Measurements from ENCODE around the gene KPNA3.
"Not testable (repeated sequence)": the region's sequence is repeated elsewhere in the genome, so short reads cannot be mapped to it uniquely, and the experiment has no call there.

KPNA3 gene

DNA sequence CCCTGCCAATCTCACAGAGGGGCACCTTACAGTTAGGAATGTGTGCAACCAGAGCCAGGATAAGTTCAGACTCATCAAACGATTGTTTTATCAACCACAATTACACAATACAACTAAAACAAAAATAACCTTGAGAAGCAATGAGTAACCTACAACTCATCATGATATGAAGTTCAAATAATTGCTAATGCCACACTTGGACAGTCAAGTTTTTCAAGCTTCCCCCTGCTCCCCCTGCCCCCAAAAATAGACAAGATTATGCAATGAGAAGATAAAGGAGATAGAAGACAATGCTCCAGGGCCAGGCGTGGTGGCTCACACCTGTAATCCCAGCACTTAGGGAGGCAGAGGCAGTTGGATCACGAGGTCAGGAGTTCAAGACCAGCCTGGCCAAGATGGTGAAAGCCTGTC lies 13.6 kb upstream of the KPNA3 start:
- no peak for DNase-seq

DNA sequence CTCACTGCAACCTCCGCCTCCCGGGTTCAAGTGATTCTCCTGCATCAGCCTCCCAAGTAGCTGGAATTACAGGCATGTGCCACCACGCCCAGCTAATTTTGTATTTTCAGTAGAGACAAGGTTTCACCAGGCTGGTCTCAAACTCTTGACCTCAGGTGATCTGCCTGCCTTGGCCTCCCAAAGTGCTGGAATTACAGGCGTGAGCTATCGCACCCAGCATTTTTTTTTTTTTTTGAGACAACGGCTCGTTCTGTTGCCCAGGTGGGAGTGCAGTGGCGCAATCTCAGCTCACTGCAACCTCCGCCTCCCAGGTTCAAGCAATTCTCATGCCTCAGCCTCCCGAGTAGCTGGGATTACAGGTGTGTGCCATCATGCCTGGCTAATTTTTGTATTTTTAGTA lies 10.6 kb upstream of the KPNA3 start:
- DNase-seq = not testable (repeated sequence)

GRCh38 chr13:49802426-49802825 lies 9.9 kb upstream of the KPNA3 start:
- no peak for DNase-seq

DNA sequence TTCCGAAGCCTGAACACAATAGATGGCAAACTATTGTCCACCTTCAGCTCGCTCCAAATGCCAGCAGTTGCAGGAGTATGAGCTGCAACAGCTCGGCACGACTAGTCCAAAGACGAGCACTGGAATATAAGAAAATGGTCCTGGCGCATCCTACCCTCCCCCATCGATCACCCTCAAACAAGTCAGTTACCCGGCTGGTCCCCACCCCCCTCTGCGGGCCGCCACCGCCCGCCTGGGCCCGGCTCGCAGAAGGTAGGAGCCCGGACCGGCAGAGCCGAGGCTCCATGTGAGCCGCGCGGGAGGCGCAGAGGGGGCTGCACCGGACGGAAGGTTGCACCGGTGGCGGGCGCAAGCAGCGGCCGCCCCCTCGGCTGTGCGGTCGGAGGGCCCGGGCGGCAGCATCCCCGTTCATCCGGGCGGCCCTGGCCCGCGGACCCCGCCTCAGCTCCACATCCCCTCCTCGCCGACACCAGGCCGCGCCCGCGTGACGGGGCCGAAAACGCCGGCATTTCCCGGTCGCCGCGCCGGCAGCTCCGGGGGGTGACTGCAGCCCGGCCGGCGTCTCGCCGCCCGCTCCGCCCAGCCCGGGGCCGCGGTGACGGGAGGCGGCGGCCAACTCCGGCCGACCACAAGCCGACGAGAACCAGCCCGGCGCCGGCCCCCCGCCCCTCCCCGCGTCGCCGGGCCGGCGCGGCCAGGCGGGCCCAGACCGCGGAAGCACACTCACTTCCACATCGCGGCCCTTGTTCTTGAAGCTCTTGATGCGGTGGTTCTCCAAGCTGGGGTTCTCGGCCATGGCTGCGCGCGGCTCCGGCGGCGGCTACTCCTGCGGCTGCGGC lies 552 bp downstream of the KPNA3 start:
- DNase-seq = peak; percentile 28

DNA sequence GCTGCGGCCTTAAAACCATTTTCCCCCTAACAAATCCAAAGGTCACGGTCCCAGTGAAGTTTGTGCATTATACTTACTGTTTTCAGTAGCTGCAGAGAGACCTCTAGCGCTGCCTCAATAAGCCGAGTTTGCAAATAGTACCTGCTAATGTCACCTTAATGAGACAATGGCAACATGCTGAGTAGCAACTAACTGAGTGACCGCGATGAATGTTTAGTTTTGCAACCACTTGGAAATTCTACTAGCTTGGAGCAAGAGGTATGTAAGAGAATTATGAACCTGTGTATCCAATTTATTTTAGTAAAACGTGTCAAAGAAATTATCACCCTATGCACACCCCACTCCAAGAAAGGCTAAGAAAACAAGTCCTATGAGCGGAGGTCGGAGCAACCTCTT lies 1.2 kb downstream of the KPNA3 start:
- DNase-seq = no peak

DNA sequence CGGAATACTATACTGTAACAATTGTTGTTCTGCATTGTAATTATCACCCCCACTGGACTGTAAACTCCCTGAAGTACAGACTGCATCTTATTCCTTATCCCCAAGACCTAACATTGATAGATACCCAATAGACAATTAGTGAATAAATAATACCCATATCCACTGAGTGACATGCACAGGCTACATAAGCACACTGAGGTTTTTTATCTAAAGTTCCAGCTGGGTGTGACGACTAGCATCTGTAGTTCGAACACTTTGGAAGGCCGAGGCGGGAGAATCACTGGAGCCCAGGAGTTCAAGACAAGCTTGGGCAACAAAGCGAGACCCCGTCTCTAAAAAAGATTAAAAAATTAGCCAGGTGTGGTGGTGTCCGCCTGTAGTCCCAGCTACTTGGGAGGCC lies 2.5 kb downstream of the KPNA3 start:
- DNase-seq = no peak

DNA sequence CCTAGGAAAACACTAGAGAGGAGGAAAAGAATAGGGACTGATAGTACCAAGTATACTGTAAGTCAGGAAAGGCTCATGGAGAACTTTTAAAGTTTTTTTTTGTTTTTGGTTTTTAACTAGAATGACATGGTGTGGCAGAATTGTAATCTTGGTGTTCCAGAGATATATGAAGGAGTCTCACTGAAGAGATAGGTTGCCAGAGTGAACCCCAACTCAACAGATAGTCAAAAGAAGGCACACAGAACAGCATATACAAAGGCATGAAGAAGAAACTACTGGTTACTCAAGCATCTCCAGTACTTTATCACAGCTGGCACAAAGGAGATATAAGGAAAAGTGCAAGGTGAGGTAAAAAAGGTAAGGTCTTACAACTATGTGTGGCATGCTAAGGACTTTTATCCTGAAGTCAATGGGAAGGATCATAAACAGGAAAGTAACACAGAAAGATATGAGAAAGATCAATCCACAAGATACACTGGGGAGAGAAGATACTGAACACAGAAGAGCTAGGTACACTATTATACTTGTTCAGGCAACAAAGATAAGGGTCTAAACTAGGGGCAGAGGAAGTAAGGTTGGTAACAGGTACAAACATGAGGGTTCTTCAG lies 6.0 kb downstream of the KPNA3 start:
- DNase-seq = no peak

DNA sequence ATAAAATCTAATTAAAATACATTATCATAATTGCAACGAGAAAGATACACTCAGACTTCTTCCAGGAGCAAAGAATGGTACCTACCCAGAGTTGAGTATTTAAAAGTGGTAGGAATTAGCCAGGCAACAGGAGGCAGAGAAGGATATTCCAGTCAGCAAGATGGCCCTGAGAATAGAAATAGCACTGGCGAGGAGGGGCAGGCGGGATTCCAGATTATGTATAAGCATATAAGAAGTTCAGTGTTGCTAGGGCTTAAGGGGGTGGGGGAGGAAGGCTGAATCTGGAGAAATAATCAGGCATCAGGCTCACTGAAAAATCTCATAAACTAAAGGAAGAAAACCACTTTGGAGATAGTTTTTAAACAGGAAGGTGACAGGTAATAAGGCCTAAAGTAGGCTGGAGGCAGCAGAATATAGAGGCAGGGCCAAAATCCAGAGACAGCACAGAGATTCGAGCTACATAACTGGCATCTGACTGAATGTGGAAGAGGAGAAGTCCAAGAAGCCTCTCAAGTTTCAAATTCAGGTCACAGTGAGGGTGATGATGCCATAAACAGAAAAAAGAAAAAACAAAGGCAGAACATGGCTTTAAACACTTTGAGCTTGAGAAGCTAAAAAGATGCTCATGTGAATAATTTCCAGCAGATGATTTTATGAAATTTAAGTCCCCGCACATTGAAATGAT lies 7.5 kb downstream of the KPNA3 start:
- no peak for DNase-seq

DNA sequence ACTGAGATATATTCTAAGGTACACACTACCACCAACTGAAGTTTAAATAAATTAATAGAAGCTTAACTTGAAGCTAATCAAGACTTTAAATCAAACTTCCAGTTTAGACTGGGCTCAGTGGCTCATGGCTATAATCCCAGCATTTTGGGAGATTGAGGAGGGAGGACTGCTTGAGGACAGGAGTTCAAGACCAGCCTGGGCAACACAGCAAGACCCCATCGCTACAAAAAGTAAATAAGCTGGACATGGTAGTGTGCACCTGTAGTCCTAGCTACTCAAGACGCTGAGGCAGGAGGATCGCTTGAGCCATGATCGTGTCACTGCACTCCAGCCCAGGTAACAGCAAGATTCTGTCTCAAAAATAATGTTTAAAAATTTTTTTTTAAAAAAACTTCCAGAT lies 8.6 kb downstream of the KPNA3 start:
- DNase-seq = no peak

GRCh38 chr13:49782784-49783183 lies 9.7 kb downstream of the KPNA3 start:
- no peak for DNase-seq

- DNase-seq = no peak
Measured at GRCh38 chr13:49781806-49782205, 10.7 kb downstream of the KPNA3 start.

DNA sequence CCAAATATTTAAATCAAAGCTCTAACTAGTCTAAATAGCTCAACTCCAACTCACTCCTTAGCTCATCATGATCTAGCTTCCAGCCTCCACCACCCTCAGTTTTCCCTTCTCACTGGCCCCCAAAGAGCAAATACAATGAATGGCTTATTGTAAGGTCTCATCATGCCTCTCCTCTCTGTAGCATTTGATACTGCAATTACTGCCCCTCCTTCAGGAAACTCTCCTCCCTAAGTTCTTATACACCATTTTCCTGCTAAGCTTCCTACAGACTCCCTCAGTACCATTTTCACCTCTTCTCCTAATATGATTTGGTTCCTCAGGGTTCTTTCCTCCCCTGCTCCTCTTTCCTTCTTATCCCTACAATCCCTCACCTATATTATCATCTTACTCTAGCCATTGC lies 12.8 kb downstream of the KPNA3 start:
- DNase-seq = no peak

DNA sequence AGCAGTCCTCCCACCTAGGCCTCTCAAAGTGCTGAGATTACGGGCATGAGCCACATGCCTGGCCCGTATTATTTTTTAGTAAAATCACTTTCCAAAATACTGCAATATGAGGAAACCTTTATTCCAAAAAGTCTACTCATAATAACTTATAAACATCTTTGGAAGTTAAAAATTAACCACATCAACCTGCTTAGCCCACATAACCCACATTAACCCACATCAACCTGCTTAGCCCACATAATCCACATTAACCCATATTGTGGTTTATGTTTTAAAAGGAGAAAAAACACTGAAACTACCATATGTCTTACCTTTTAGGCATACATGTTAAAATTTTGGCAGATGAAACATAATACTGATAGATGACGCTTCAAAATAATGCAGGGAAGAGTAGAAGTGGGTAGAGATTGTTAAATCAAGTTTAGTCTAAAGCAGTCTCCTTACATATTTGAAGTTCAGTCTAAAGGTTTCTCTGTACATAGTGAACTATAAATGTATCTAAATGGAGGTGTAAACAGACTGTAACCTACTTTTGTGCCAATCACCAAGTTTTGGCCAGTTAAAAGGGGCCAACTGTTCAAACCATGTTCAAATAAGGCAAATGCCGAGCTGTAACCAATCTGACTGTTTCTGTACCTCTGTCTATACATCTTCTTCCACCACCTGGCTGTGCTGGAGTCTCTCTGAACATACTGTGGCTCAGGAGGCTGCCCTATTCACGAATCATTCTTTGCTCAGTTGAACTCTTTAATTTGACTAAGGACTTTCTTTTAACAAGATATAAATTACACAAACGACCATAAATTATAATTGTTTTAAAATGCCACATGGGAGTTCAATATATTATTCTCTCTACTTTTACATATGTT lies 14.5 kb downstream of the KPNA3 start:
- no peak for DNase-seq

GRCh38 chr13:49776871-49777270 lies 15.6 kb downstream of the KPNA3 start:
- DNase-seq = no peak

DNA sequence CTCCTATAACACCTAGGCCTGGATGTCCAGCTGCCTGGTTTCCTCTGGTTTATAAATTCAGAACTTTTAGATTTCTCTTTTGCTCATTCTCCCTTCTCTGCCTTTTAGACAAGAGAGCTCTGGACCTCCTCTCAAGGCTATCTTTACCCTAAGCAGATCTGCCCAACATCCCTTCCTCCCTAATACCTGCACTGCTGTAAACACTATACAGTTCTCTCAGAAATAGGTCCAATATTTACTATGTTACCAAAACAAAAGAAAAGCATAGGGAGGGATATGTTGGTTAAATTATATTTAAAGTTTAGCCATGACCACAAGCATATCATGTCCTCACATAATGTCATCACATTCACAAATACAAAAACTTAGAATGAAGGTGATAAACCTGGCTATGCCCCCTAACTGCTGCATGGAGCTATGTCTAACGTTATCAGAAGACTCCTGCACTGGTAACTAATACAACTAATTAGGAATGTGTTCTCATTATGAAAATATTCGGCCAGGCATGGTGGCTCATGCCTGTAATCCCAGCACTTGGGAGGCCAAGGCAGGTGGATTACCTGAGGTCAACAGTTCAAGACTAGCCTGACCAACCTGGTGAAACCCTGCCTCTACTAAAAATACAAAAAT lies 18.0 kb downstream of the KPNA3 start:
- DNase-seq = no peak

- no peak for DNase-seq
Measured at GRCh38 chr13:49772828-49773227, 19.7 kb downstream of the KPNA3 start.

- DNase-seq = not testable (repeated sequence)
Measured at GRCh38 chr13:49761811-49762210, 30.7 kb downstream of the KPNA3 start.

GRCh38 chr13:49760558-49760957 lies 31.9 kb downstream of the KPNA3 start:
- DNase-seq = no peak

DNA sequence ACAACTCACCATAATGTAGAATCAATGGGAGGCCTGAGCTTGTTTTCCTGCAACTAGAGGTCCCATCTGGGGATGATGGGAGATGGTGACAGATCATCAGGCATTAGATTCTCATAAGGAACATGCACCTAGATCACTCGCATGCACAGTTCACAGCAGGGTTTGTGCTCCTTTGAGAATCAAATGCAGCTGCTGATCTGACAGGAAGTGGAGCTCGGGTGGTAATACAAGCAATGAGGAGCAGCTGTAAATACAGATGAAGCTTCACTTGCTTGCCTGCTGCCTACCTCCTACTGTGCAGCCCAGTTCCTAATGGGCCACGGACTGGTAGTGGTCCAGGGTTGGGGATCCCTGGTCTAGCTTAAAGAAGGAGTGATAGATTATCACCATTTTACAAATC lies 33.0 kb downstream of the KPNA3 start:
- DNase-seq = no peak

- DNase-seq = no peak
Measured at GRCh38 chr13:49756263-49756662, 36.2 kb downstream of the KPNA3 start.

DNA sequence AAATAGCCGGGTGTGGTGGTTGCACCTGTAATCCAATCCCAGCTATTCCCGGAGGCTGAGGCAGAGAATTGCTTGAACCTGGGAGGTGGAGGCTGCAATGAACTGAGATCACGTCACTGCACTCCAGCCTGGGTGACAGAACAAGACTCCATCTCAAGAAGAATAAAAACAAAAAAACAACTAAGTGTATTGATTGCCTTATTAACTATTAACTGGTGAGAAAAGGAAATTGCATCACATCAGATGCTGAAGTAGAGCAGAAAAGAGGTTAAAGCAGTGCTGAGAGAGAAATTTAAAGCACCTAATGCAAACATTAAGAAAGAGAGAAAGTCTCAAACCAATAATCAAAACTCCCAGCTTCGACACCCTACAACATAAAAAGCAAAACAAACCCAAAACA lies 38.3 kb downstream of the KPNA3 start:
- no peak for DNase-seq

DNA sequence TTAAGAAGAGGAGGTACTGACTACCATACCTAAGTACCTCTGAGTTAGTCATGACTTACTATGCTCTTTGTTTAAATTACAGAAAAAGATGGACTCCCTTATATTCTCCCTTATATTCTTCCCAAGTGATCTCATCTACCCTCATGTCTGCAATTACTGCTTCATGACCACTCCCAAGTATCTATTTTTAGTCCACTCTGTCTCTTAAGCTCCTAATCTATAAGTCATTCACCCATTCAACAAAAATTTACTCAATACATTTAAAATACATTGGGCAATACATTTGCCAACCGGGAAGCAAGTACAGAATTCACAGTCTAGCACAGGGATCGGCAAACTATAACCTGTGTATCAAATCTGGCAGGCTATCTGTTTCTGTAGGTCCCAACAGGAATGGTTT lies 42.6 kb downstream of the KPNA3 start:
- DNase-seq = no peak

GRCh38 chr13:49746111-49746510 lies 46.4 kb downstream of the KPNA3 start:
- DNase-seq = no peak

Measured in 8988T (cell line).